HG03442 (cell line): ENCODE data around the gene NCOA3.
A peak's percentile ranks its signal among the peaks of the same experiment; 100 is the strongest.
"Not testable (repeated sequence)": the region's sequence is repeated elsewhere in the genome, so short reads cannot be mapped to it uniquely, and the experiment has no call there.

Experiments
- ATAC-seq: cut with Tn5 transposase; IDR thresholded peaks from one replicate; pipeline ENCODE4 v1.9.1; 2021; ENCODE audit warnings: mild to moderate bottlenecking, moderate library complexity; ENCODE audit not compliant: unreplicated experiment

The NCOA3 gene

DNA sequence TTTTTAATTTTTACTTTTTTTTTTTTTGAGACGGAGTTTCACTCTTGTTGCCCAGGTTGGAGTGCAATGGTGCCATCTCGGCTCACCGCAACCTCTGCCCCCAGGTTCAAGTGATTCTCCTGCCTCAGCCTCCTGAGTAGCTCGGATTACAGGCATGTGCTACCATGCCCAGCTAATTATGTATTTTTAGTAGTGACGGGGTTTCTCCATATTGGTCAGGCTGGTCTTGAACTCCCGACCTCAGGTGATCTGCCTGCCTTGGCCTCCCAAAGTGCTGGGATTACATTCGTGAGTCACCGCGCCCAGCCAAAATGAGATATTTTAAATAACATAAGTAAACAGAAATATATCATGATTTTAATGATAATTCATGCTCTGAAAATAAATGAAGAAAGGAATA lies 1.6 kb upstream of the NCOA3 start:
- not testable (repeated sequence) for ATAC-seq

DNA sequence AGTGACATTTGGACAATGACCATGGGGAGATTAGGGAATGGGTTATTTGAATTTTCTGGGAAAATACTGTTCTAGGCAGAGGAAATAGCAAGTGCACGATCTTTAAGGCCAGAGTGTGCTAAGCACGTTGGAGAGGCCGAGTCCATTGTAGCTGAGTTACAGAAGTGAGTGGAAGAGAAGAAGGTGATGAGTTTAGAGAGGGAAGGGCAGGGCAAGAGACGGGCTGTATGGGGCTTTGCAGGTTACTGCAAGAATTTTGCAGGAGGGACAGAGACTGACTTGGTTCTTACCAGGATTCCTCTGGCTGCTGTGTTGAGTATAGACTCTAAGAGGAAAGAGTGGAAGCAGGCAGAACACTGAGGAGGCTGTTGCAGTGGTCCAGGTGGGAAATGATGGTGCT lies 1.1 kb upstream of the NCOA3 start:
- no peak for ATAC-seq

DNA sequence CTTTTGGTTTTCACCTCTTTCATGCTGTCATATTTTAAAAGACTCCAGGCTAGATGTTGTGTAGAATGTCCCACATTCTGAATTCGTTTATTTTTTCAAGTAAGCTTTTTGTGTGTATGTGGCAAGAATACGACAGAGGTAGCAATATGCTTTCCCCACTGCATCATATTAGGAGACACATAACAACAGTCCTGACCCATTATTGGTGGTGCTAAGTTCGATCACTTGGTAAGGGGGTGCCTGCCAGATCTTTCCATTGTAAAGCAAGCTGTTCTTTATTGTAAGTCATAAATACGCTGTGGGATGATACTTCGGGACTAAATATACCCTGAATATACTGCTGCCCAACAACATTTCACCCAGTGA lies 588 bp upstream of the NCOA3 start:
- peak; percentile 10 for ATAC-seq

DNA sequence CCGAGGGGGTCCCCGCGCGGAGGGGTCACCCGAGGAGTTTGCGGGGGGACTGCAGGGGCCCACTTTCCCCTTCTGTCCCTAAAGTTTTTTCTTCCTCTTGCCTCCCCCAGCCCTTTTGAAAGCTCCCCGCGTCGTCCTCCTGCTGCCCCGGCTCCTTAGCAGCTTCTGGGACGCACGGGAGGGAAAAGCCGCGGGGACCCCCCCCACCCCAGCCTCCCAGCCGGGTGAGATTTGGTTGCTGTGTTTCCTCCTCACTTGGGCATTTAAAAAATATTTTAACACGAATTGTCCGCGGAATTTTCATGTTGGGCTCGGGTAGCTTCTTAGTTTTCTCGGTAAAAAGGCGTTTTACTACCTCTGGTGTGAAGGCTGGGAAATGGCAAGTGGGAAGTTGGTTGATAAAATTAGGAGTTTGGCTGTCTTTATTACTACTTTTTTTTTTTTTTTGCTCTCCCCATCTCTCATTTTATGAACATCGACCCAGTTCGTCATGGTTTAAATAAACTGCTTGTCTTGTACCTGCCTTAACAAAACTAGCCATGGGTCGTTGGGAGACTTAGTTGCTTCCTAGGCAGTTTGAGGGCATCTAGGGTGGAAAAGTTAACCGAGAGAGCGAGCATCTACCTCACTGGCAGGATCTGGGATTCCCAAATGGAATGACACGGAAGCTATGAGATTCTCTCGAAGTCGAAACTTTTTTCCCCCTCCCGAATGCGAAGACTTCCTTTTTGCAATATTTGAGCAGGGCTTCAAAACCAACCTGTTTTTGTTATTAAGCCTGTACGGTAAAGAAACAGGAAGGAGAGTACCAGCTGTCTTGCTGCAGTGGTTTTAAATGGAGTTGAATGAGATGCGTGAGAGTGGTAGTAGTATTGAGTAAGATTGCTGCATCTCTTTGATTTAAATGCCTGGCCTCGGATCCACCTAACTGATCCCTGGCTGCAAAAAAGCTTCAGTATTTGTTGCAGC lies 868 bp downstream of the NCOA3 start:
- no peak for ATAC-seq

DNA sequence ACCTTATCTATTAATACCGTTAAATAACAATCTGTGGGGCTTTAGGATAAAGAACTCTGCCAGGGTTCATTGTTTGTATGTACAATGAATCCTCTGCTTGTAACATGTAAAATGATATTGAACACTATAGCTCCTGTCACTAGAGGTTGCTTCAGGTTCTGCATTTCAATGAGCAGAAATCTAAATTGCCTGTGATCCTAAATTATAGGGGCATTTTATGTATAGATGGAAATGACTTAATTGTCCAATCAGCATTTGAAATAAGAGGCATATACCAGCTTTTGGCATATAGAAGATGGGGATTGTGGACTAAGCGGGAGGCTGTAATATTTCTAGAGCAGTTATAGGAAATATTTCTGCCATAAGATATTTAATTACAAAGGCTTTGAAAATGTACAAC lies 2.0 kb downstream of the NCOA3 start:
- ATAC-seq, result no peak

DNA sequence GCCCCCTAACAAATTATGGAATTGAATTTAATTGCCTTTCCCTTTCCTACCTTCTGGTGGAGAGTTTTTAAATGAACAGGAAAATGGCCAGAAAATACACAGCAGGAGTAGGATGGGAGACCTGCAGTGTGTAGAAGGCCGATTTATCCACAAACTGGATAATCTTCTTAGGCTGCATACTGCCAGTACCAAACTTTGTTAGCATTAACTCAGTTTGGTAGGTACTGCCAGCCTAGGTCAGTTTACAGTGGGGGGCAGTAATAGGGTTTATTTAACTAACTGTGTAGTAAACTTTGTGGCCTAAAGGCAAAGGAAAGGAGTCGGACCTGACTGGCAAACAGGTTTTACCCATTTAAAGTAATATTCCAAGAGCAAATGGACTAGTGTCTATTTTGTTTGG lies 4.6 kb downstream of the NCOA3 start:
- ATAC-seq, result no peak

DNA sequence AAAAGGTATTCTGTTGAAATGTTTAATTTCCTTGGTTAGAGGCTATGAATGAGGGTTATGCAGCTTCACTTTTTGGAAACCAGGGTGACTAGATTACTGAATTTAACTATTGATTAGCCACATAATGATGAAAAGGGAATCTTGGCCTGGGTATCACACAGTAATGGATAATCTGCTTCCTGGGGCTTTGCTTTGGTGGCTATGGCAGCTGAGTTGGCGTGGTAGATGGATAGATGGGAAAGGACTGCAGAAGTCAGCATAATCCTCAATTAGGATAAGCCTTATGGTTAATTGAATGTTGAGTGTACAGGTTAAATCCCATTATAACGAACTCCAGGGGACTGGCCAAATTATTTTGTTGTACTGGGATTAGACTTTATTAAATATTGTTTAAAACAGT lies 5.2 kb downstream of the NCOA3 start:
- ATAC-seq, result no peak

DNA sequence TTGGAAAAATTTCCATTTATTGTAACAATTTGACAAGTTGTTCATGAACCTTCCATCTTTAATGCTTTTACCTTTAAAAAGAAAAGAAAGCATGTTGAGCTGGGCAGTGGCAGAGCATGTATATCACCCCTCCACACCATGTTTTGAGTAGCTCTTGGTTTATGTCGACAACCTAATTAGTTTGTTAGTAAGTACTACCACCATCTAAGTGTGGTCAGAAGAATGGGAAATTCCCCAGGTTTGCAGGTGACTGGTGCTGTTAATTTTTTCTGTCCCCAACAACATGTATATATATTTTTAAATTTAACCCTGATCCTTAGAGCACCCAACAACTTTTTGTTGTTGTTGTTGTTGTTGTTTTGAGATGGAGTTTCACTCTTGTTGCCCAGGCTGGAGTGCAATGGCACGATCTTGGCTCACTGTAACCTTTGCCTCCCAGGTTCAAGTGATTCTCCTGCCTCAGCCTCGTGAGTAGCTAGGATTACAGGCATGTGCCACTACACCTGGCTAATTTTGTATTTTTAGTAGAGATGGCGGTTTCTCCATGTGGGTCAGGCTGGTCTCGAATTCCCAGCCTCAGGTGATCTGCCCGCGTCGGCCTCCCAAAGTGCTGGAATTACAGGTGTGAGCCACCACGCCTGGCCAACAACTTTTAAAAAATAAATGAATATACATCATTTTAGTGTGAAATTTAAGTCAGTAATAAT lies 5.7 kb downstream of the NCOA3 start:
- ATAC-seq, result not testable (repeated sequence)

DNA sequence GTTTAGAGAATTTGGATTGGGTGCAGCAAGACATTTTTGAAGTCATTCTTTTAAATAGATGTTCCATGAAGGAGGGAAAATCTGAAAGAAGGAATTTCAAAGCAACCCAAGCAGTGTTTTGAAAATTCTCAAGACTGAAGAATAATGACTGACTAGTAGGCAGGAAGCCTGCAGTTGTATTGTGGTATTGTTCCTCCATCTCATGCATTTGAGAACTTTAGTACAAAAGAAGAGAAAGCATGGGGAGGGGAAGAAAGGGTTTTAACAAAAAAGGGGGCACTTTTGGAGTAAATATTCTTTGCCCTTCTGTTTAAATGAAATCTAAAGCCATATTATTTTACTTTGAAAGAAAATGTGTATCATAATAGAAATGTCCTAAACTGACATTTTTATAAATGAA lies 6.6 kb downstream of the NCOA3 start:
- ATAC-seq, result no peak

DNA sequence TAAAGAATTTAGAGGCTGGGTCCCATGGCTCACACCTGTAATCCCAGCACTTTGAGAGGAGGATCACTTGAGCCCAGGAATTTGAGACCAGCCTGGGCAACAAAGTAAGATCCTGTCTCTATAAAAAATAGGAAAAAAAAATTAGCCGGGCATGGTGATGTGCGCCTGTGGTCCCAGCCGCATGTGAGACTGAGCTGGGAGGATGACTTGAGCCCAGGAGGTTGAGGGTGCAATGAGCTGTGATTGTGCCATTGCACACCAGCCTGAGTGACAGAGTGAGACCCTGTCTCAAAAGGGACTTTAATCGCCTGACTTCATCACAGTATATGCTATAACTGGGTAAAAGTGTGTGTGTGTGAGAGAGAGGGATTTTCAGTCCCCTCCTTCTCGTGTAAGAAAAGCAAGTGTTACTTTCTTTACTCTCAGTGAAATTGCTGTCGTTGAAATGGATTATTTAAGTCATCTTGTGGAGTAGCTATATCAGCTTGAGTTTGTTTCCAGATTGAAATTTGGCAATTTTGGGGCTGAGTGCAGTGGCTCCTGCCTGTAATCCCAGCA lies 7.5 kb downstream of the NCOA3 start:
- no peak for ATAC-seq

DNA sequence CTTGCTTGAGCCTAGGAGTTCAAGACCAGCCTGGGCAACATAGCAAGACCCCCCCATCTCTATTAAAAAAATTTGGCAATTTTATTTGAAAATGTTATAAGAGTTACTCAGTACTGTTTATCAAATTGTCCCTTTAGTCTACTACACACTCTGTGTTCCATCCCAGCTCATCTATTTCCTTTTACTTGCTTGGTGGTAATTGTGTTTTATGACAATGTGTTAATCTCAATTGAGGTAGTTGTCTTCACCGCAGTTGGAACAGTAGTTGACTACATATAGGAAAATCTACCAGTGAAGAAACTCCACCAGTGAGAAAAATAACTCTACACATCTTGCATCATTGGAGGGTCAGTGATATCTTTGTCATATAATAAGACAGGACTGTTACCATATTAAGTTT lies 8.0 kb downstream of the NCOA3 start:
- ATAC-seq, result no peak

DNA sequence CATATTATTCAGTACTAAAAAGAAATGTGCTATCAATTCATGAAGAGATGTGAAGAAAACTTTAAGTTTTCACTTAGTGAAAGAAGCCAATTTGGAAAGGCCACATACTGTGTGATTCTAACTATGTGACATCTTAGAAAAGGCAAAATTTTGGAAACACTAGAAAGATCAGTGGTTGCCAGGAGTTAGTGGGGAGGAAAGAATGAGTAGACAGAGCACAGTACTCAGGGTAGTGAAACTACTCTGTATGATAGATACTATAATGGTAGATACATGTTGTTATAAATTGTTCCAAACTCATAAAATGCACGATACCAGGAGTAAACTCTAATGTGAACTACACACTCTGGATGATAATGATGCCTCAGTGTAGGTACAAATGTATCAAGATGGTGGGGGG lies 14.2 kb downstream of the NCOA3 start:
- ATAC-seq, result no peak

DNA sequence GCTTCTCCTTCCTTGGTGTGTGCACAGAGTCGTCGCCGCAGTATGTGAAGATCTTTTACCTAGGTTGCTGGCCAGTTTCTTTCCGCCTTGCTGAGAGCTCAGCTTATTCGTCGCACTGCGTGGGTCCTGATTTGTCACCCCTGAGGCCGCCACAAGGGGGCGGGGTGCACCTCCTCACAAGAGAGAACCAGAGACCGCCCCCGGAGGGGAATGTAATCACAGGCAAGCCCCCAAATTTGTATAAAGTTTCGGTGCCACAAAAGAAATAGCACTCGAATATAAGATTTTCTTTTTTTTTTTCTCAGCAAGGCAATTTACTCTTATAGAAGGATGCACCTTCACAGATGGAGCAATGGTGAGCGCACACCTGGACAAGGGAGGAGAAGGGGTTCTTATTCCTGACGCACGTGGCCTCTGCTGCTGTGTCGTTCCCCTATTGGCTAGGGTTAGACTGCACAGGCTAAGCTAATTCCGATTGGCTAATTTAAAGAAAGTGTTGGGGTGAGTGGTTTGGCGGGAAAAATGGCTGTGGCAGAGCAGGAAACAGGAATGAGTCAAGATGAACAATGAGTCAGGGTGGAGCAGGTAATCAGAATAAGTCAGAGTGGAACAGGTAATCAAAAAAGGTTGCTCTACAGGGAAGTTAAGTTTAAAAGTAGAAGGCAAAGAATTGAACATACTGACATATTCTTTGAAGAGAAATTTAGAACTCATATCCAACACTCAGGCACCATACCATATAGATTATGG lies 19.5 kb downstream of the NCOA3 start:
- no peak for ATAC-seq

DNA sequence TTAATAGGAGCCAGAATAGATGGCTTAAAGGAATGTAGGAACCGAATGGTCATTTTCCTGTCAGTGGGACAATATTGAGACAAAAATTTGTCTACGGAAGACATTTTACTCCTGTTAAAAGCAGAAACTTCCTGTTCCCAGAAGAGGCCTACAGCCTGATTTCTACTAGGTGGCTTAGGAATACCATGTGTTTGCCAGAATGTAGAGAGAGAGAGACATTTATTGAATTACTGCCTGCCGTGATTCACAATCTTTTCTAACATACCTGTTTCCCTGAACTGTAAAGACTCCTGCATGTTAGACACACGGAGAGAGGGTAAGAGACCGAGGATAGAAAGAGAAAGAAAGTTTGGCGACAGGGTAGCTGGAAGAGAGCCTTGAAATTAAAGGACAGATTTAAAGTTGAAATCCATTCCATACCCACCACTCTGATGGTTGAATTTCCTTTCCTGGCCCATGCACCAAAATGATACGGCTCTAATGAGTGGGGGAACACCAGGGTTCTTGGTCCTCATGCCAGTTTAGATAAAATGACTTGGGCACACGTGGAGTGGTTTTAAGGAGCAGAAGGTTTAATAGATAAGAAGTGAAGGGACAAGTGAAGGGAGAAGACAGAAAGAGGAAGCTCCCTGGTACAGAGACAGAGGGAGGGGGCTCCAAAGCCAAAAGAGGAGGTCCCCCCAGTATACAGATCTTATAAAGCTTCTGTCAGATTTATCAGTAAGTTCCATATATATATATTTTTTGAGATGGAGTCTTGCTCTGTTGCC lies 22.5 kb downstream of the NCOA3 start:
- no peak for ATAC-seq

DNA sequence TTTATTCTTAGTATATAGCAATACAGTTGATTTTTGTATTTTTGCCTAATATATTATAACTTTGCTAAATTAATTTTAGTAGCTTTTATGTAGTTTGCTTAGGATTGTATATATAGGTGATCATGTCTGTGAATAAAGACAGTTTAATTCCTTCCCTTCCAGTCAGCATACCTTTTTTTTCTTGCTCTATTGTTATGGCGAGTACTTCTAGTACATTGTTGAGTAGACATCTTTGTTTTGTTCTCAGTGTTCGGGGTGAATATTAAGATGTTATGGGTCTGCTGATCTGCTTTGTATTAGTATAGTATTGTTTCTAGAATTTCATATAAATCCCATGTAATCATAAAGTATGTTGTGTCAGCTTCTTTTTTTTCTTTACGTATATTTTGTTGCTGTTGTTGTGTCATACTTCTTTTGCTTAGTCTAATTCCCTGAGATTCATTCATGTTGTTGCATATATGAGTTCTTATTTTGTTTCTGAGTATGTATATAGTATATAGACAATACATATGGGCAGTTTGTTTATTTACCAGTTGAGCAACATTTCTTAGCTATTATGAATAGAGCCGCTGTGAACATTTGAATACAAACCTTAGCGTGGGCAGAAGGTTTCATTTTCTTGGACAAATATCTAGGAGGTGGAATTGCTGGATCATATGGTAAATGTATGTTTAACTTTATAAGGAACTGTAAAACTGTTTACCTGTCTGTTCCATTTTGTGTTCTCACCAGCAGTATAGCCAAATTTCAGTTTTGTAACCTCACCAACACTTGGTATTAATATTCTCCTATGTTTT lies 25.5 kb downstream of the NCOA3 start:
- ATAC-seq, result no peak

DNA sequence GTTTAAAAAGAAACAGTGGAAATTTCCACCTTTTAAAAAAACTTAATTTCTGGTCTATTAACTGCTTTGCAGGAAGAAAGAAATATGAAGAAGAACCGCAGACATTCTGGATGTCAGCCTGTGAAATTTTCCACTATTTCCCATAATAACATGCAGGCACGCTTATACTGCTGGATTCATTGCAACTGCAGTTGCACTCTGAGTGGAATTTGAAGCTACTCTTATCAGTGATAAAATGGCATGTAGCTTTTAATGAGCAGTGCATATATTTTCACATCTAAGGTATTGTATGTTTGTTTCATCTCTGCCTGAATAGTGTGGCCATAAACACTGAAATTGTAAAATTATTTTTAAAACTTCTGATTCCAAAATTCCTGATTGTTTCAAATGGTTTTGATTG lies 28.2 kb downstream of the NCOA3 start:
- ATAC-seq, result no peak

DNA sequence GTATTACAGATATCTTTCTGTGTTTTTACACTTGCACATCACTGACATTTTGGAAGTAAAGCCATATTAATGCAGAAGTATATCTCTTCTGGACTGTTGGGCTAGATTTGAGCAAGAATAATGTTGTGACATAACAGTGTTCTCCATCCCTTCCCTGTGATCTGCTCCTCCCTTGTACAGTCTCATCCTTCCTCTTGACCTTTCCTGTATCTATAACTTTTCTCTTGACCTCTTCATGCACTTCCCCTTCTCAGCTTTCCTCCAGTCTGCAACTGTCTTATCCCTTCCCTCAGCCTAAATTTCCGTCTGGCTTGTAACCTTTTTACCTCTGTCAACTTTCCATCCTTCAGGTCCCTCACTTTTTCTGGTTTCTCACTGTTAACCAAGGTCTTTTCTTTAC lies 29.8 kb downstream of the NCOA3 start:
- ATAC-seq, result no peak

DNA sequence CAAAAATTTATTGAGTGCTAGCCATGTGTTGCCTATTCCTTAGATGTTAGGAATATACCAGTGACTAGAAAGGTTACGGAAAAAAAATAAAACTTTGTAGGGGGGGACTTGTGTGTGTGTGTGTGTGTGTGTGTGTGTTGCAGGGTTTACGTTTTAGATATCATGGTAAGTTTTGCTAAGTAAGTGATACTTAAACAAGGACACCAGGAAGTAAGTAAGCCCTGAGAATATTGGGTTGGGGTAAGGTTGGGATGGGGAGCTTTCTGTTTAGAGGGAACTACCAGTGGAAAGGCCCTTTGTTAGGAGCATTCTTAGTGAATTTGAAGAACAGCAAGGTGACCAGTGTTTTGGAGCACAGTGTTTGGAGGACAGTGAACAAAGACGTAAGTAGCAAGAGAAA lies 30.3 kb downstream of the NCOA3 start:
- no peak for ATAC-seq

DNA sequence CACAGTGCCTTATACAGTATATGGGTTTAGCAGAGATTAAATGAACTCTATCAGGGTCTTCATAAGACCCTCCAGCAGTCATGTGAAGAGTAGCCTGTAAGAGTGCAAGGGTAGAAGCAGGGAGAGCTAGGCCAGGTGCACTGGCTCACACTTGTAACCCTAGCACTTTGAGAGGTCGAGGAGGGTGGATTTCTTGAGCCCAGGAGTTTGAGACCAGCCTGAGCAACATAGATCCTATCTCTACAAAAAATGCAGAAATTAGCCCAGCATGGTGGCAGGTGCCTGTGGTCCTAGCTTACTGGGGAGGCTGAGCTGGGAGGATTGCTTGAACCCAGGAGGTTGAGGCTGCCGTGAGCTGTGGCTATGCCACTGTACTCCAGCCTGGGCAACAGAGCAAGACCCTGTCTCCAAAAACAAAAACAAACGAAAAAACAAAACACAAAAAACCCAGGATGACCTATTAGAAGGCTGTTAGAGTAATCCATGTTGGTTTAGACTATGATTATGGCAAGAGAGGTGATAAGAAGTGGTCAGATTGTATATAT lies 31.9 kb downstream of the NCOA3 start:
- ATAC-seq, result no peak
